Activated gamma-delta T cell treated with Interleukin-2 at 50 U/mL for 16 hours (primary cell): ENCODE data around the gene EXD3.

Source experiments
- DNase-seq: peaks from one replicate; pipeline ENCODE4 v3.0.0-alpha.2; 2020

The EXD3 gene

DNA sequence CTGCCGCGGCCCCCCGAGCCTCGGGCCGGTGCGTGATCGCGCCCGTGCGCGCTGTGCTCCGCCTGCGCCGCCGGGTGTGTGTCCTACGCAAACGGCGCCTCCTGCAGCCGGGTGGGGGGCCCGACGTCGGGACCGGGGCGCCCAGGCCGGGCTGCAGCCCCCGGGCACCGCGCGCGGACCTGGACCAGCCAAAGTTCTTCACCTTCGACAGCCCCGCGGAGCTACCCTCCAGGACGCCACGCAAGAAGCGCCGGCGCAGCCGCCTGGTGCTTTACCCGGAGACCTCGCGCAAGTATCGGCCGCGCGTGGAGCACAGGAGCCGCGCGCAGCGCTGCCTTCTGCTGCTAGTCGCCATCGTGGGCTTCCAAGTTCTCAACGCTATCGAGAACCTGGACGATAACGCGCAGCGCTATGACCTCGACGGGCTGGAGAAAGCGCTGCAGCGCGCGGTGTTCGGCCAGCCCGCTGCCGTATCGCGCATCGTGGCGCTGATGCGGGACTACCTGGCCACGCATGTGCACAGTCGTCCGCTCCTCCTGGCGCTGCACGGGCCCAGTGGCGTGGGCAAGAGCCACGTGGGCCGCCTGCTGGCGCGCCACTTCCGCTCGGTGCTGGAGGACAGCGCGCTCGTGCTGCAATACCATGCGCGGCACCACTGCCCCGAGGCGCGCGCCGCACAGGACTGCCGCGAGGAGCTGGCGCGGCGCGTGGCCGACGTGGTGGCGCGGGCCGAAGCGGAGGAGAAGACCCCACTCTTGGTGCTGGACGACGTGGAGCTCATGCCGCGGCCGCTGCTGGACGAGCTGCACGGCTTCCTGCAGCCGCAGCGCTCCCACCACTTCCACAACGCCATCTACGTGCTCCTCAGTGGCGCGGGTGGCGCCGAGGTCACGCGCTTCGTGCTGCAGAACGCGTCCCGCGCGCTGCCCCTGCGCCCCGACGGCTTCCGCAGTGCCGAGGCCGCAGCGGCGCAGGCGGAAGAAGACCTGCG, 143.9 kb downstream of the EXD3 start:
- no peak for DNase-seq

DNA sequence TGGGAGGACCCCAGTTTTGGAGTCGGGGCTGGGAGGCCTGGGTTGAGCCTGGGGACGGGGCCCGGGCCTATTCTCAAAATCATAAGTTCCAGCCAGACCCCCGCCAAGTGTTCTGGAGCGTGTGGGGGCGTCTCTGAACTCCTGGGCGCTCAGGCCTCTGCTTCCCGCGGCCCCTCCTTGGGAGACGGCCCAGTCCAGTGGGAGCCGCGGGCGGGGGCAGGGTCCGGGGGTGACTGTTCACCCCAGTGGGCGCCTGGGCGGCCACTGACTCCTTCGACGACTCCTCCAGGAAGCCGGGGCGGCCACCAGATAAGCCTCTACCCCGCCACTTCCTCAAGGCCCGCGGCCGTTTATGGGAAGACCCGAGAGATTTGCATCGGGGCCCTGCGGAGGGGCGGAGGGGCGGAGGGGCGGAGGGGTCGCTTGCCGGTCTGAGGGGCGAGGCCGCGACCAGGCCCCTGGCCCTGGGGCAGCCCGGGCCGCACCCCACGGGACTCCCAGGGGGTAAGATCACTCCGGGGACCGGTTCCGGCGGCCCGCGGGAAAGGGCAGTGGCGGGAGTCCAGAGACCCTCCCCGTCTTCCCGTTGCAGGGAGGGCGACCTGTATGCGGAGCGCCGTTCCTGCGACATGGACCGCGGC, 144.8 kb downstream of the EXD3 start:
- no peak for DNase-seq

DNA sequence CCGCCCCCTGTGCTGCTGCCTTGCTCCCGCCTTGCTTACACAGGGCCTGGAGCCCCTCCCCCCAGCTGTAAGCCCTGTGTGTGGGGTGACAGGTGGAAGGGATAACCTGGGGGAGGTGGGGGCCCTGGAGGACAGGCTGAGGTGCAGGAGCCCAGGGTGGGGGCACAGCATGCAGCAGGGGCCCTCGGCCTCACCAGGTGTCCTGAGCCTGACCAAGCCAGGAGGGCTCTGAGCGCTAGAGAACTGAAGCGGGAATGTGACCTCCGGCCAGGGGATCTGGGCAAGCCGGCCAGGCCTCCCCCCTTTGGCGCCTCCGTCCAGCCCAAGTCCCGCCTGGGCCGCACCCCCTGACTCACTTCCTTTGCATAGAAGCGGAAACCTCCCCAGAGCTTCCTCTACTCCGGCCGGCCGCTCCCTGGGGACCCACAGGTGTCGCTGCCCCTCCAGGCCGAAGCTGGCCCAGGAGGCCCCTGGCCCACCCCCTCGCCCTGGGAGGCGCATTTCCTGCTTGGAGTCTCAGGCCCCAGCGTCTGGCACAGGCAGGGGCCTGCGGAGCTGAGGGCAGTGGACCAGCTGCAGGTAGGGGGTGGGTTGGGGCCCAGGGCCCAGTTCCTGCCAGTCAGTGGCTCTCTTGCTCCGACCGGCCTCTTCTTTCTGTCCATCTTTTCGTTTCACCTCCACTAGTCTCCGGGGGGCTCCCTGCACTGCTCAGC, 145.5 kb downstream of the EXD3 start, which contains the start of gene TOR4A:
Gene TOR4A (plus strand): TSS at position 398 of the 713 bp plus-strand sequence. CDS start 964 bp downstream, outside the sequence.
- peak; percentile 28 for DNase-seq

DNA sequence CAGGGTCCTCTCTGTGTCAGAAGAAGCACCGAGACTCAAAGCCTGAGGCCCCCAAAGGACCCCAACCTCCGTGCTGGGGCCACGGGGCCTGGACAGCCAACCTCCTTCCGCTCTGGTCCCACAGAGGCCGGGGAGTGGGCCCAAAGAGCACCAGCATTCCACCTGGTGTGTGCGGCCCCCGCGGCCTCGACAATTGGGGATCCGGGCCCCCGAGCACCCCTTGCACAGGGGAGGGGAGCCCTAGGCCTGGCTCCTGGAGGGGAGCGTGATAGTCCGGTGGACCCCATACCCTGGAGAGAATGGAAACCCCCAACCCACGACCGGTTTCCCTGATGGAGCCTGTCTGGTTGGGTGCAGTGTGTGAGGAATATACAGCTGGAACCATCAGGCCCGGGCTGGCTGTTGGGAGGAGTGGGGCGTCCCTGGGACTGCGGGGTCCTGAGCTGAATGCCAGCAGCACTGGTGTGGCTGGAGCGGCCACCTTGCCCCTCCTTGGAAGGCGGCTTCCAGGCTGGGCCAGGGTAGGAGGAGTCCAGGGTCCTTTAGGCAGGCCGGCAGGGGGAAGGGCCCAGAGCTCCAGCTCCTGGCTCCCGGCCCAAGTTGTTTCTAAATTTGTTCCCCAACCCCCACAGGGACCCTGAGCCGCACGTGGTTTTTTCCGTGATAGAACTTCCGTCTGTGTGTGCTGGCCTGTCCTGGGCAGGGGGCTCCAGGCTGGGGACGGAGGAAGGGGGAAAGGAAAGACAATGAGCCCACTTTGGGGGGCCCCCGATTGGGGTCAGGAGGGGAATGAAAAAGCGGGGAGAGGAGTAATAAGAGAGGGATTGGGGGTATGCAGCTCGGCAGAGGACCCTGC, 146.3 kb downstream of the EXD3 start:
- DNase-seq, result no peak

DNA sequence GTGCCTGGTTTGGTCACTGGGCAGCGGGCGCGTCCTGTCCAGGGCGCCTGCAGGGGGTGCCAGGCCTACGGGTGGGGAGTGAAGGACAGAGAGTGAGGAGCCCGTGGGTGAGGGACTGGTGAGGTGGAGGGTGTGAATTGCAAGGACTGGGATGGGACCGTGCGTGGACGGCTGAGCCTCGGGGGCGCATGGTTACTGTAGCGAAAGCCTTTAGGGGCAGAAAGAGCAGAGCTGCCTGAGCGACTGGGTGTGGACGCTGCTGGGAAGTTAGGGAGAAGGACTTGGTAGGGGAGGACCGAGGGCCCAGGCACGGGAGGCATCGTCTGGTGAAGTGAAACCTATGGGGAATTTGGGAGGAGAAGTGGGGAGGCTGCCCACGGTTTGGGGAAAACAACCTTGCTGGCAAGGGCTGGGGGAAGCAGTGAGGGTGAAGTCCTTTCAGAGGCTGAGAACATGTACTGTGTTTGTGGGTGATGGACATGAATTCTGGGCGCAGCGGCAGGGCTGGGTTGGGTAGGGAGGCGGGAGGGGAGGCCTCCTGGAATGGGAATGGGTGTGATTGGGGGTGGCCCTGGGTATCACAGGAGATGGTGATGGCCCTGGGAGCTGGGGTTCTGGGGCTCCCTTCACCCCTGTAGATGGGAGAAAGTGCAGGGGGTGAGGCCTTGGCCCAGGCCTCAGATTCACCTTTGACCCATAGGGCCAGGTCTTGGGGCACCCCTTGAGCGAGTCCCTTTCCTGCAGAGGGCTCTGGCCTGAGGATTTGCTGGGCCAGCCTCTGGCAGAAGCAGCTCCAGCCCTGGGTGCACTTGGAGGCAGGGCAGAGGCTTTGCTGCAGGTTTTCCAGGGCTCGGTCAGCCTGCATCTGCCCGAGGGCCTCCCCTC, 147.1 kb downstream of the EXD3 start:
- DNase-seq, result no peak

DNA sequence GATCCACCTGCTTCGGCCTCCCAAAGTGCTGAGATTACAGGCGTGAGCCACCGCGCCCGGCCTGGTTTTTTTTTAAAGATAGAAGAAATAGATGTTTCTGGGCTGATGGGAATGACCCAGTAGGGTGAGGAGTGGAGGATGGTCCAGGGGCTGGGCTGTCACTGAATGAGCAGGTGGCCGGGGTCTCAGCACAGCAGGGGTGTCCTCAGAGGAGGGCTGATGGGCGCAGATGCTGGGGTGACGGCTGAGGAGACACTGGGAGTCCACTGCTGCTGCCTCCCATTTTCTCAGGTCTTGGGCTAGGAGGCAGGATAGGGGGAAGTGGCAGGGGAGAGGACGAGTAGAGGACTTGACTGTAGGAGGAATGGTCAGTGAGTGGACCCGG, 147.8 kb downstream of the EXD3 start:
- no peak for DNase-seq

DNA sequence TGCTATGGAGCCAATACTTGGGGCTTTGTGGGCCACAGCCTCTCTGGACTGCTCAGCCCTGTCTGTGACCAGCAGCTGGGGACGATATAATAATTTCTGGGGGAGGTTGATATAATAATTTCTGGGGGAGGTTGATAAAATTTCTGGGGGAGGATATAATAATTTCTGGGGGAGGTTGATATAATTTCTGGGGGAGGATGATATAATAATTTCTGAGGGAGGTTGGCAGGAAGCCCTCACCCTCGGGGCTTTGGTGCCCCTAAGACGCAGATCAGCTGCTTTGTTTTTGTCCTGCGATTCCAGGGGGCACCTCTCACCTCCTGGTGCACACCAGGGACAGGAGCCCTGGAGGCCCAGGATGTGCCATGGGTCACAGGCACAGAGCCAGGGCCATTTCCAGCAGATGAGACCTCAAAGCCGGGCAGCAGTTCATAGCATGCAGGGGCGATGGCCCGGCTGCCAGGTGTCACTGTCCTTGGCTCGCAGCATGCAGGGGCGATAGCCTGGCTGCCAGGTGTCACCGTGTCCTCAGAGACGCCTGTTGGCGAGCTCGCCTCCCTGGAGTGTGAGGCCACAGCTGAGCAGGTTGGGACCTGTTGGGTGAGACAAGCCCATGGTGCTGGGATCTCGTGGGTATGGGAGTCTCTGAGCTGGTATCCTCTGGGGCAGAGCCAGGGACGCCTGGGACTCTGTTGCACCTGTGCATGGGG, 149.2 kb downstream of the EXD3 start:
- DNase-seq, result no peak

DNA sequence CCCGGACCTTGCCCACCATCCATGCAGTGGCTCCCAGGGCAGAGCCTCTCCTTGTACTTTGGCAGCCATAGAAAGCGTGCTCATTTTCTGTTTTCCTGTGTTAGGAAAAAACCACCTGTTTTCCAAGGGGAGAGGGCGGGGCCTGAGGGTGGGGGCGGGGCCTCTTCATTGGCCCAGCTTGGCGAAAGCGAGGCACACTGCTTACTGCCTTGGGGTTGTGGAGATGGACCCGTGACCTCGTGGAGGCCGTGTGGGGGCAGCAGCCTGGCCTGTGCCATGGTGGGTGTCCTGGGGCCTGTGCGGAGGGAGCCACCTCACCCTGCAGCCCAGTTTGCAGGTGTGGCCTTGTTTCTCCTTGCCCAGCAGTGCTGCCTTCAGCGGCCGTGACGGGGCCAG, 149.9 kb downstream of the EXD3 start:
- DNase-seq, result no peak

DNA sequence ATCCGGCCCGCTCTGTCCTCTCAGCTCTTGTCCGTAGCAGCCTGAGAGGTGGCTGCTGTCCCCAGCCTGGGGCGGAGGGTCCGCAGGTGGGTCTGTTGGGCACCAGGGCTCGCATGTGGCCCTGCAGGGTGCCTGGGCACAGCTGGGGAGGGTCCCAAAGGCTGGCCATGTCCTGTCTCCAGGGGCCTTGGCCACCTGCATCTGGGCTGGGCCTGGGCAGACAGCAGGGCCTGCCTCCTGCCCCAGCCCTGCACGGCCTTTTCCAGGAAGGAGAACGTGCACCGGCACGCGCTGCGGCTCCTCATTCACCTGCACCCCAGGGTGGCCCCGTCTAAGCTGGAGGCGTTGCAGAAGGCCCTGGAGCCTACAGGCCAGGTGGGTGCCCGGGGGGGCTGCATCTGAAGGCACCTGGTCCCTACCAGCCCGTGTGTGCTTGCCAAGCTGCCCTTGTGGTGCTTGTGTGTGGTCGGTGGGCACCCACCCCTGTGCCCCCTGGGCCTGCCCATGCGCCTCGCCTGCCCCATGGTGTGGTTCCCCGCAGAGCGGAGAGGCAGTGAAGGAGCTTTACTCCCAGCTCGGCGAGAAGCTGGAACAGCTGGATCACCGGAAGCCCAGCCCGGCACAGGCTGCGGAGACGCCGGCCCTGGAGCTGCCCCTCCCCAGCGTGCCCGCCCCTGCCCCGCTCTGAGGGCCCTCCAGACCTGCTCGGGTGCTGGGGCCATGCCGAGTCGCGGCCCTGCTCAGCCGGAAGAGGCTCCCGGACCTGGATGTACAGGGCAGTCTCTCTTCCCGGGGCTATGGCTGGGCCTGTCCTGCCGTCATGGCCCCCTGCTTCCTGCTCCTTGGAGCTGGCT, 150.5 kb downstream of the EXD3 start:
- no peak for DNase-seq

DNA sequence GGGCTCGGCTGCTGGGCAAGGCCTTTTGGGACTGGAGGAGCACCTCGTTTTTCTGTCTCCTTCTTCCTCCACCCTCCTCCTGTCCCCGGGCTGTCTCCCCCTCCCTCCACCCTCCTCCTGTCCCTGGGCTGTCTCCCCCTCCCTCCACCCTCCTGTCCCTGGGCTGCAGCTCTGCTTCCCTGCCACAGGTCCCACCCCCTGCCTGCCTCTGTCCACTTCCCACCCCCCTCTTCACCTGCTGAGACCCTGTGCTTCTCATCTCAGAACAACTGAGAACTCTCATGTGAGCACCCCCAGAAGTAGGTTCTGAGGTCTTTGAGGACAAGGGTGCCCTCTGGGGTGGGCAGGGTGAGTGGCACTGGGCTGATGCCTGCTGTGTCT, 151.3 kb downstream of the EXD3 start:
- DNase-seq, result no peak

DNA sequence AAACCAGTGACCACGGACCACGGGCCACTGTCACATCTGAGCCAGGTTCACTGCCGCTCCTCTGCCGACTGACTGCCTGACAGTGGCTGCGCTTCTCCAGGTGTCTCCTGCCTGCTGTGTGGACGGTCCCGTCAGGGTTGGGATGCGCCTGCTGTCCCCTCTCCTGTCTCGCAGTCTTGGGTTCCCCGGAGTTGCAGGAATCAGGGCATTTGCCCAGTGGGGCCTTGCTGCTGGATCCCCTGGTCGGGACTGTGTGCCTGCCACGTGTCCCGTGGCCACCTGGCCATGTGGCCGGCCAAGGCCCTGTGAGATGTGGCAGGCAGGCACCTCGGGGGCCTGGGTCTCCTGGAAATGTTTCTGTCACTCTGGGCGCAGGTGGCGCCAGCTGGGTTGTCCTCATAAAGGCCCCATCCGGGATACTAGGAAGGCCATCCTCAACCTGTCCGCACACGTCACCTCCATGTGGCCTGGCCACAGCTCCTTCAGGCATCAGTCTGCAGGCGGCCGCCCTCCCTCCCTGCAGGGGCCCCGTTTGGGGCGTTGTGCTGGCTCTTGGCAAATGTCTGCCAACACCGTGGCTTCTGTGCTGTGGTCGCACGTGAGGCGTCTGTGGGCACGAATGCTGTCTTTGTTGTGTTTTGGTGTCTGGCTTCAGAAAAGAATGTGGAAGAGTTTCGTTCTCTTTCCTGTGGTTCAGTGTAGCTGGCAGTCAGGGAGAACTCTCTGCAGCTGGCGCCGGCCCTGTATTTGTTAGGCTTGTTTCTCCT, 151.8 kb downstream of the EXD3 start:
- no peak for DNase-seq

DNA sequence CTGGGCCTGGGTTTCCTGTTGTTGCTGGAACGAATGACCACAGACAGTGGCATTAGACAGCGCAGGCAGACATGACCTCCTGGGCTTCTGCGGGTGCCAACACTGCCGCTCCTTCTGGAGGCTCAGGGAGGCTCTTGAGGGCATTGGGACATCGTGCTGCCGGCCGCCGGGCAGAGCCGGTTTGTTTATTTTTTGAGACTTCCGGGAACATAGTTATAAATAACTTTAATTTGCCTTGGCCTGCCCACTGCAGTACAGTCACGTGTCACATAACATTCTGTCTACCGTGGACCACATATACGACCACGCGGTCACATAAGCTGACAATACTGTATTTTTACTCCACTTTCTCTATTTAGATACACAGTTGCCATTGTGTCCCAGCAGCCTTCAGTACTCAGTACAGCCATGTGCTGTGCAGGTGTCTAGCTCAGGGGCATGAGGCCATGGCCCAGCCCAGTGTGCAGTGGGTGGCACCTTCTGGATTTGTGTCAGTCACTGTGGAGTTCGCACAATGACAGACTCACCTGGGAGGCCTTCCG, 153.7 kb downstream of the EXD3 start:
- DNase-seq, result no peak

DNA sequence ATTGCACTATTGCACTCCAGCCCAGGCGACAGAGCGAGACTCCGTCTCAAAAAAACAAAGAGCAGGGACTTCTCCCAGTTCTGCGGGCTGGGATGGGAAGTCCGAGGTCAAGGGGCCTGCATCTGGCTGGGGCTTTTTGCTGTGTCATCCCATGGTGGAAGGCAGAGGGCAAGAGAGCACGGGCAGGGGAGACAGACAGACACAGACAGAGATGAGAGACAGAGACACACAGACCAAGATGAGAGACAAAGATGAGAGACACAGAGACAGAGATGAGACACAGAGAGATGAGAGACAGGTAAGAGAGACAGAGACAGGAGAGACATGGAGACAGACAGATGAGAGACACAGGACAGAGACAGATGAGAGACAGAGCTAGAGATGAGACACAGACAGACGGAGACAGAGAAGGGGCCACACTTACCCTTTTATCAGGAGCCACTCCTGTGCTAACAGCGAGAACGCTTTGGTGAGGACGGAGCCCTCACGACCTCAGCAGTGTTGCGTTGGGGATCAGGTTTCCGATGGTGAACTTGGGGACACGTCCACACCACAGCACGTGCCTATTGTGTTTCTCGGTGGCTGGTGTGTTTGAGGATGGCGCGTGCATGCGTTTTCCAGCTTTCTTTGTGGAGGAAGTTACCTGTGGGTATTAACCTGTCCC, 154.3 kb downstream of the EXD3 start:
- no peak for DNase-seq

DNA sequence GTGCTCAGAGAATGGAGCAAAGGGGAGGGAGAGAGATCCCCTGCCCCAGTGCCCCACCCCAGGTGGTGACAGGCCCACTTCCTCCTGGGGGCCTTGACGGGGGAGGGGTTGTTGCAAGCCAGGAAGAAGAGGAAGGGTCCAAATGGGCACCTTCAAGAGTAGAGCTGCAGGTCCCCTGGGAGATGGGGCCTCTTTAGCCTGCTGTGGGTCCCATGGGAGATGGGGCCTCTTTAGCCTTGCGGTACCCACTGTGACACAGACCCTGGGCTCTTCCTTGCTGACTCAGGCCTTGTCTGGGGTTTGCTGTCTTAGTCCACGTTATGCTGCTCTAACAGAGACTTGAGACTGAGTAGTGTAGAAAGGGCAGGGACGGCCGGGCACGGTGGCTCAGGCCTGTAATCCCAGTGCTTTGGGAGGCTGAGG, 155.0 kb downstream of the EXD3 start:
- DNase-seq, result no peak

DNA sequence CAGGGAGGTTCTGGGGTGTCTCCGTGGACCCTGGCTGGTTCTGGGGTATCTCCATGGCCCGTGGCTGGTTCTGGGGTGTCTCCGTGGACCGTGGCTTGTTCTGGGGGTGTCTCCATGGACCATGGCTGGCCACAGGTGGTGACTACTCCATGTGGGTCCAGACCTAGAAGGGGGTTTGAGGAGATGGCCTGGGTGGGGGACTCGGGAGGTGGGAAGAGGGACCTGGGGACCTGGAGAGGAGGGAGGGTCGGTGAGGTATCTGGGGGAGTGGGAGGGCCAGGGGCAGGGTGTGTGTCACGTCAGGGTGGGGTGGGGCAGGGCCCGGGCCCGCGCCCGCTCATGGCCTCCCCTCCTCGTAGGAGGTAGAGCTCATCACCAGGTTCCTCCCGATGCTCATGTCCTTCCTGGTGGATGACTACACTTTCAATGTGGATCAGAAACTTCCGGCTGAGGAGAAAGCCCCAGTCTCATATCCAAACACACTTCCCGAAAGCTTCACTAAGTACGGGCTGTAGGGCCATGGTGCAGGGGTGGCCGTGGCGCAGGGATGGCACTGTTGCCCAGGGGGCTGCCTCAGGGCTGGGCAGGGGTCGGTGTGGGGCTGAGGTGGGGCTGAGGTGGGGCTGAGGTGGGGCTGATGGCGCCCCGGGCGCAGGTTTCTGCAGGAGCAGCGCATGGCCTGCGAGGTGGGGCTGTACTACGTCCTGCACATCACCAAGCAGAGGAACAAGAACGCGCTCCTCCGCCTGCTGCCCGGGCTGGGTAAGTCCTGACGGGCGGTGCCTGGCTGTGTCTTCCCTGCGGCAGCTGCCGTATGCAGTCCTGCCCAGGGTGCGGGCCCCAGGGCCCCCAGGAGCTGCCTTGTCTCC, 156.1 kb downstream of the EXD3 start:
- no peak for DNase-seq

DNA sequence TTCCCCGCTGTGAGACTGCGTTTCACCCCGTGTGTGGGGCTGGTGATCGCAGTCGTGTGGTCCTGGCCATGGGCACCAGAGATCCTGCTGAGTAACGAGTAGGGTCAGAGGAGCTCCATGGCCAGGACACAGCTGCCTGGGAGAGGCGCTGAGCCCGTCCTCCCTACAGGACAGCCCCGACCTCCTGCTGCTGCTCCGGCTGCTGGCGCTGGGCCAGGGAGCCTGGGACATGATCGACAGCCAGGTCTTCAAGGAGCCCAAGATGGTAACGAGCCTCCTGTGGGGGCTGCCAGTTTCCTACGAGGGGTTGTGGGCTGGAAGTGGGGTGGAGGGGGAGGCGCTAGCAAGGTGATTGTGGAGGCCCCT, 156.8 kb downstream of the EXD3 start:
- DNase-seq, result no peak

DNA sequence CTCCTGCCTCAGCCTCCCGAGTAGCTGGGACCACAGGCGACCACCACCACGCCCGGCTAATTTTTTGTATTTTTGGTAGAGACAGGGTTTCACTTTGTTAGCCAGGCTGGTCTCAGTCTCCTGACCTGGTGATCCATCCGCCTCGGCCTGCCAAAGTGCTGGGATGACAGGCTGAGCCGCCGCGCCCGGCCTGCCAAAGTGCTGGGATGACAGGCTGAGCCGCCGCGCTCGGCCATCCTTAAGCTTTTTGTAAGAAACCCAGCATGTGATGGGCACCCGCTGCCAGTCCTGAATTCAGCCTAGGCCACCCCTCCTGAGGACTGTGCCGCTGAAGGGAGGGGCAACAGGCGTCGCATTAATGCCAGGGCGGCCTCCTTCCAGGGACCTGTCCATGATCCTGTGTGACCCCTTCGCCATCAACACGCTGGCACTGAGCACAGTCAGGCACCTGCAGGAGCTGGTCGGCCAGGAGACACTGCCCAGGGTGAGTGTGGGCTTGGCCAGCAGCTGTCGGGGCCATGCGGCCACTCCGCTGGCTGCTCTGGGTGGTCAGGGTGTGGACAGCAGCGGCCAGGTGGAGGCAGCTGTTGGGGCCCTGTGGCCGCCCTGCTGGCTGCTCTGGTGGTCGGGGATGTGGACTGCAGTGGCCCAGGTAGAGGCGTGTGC, 157.3 kb downstream of the EXD3 start:
- DNase-seq, result no peak
